Activated T-helper 1 cell treated with anti-CD3 and anti-CD28 coated beads, Interleukin-12 subunit alpha, Interleukin-12 subunit beta, Interleukin-2, Interleukin-4 antibody, amounts not matched to agents 30 ng/mL and 10 ng/mL and 1 ng/mL, durations not matched to agents 14 hours and 24 hours and 36 hours (primary cell): ENCODE results near the gene CPNE2. TPM values are rescaled to one million over a fixed set of nuclear protein-coding genes. Genes with fewer than 3 reads are reported as not detected.
"Not testable (repeated sequence)": the region's sequence is repeated elsewhere in the genome, so short reads cannot be mapped to it uniquely, and the experiment has no call there.

ENCODE experiments used
- DNase-seq: peaks from one replicate; pipeline ENCODE4 v3.0.0; 2021; ENCODE audit warnings: low spot score
- H3K27ac Mint-ChIP-seq: one replicate; pipeline ENCODE4 v1.8.0; 2021; ENCODE audit warnings: mild to moderate bottlenecking, mixed read lengths
- H3K27me3 Mint-ChIP-seq: one replicate; pipeline ENCODE4 v1.8.0; 2022; ENCODE audit warnings: mild to moderate bottlenecking, moderate library complexity, mixed read lengths; ENCODE audit not compliant: insufficient read depth
- H3K36me3 Mint-ChIP-seq: one replicate; pipeline ENCODE4 v1.8.0; 2021; ENCODE audit warnings: low read depth, mixed read lengths
- H3K4me1 Mint-ChIP-seq: one replicate; pipeline ENCODE4 v1.8.0; 2021; ENCODE audit warnings: low read depth, mixed read lengths
- H3K4me3 Mint-ChIP-seq: one replicate; pipeline ENCODE4 v1.8.0; 2021; ENCODE audit warnings: mild to moderate bottlenecking, moderate library complexity, mixed read lengths
- H3K9me3 Mint-ChIP-seq: one replicate; pipeline ENCODE4 v1.8.0; 2021; ENCODE audit warnings: mixed read lengths
- intact Hi-C: fragments of 100-400 bp; cut with micrococcal nuclease; formaldehyde crosslinking; loops from one replicate; pipeline ENCODE4 v1.15.1; 2024
- total RNA-seq: library from RNA; stranded (reverse); gene quantifications from 2 replicates; pipeline ENCODE4 v1.2.3, GENCODE V29; 2022

Gene CPNE2
- total RNA-seq, 1 donor from 2014 or later = 3.7 TPM

GRCh38 chr16:57185945-57186871 is 93.8 kb downstream of the CPNE2 start, which contains the start of the genes PSME3IP1 and RSPRY1:
Gene PSME3IP1, minus strand, starts transcription at chr16:57186039. Its CDS starts 12,185 bp downstream, at chr16:57173854.
Gene RSPRY1, plus strand, starts transcription at chr16:57186329. Its CDS starts 18,330 bp downstream, at chr16:57204659.
- H3K4me3 Mint-ChIP-seq = peak within 1 kb of the TSS; percentile 96
- no peaks in the 10 kb centered on the region for H3K9me3 Mint-ChIP-seq
- H3K36me3 Mint-ChIP-seq = peaks cover 18% of the 10 kb centered on the region
- peaks cover 44% of the 10 kb centered on the region for H3K4me1 Mint-ChIP-seq
- no peaks in the 10 kb centered on the region for H3K27me3 Mint-ChIP-seq
- peak; percentile 99 for DNase-seq
- intact Hi-C loops = loop anchor here (1.0 to 10.0 kb wide), 12 partner anchors 58 to 549 kb away; partner anchors contain the start of genes CCDC102A, CIAPIN1, COQ9 and CPNE2
- H3K27ac Mint-ChIP-seq = peak within 1 kb of the TSS; percentile 98

GRCh38 chr16:57186872-57187854 is 94.8 kb downstream of the CPNE2 start:
- Mint-ChIP-seq H3K36me3 (peaks cover 18% of the 10 kb centered on the region), H3K9me3 (no peaks in the 10 kb centered on the region), H3K4me3 (peak overlapping the region; percentile 96), H3K4me1 (peaks cover 45% of the 10 kb centered on the region), H3K27ac (peak overlapping the region; percentile 98), H3K27me3 (no peaks in the 10 kb centered on the region)
- peak; percentile 17 for DNase-seq
- intact Hi-C loops = loop anchor here (1.0 to 10.0 kb wide), 13 partner anchors 57 to 548 kb away; partner anchors contain the start of genes CCDC102A, CIAPIN1, COQ9 and CPNE2

- Mint-ChIP-seq H3K4me1 (peaks cover 46% of the 10 kb centered on the region), H3K4me3 (peak overlapping the region; percentile 96), H3K36me3 (peaks cover 18% of the 10 kb centered on the region)
- H3K27ac Mint-ChIP-seq, H3K27me3 Mint-ChIP-seq, DNase-seq, H3K9me3 Mint-ChIP-seq: not testable (repeated sequence)
- intact Hi-C loops = loop anchor here (1.0 to 10.0 kb wide), 7 partner anchors 96 to 547 kb away; partner anchors contain the start of genes CCDC102A, CPNE2, KATNB1 and NUP93
Observed at GRCh38 chr16:57187902-57188710, 95.7 kb downstream of the CPNE2 start.

GRCh38 chr16:57188711-57189002 is 96.3 kb downstream of the CPNE2 start:
- H3K4me1 Mint-ChIP-seq = peaks cover 47% of the 10 kb centered on the region
- intact Hi-C loops = loop anchor here (5.0 to 10.0 kb wide), 4 partner anchors 96 to 454 kb away; partner anchors contain the start of genes CCDC102A, CPNE2, NUP93 and POLR2C

GRCh38 chr16:57189527-57189926 is 97.1 kb downstream of the CPNE2 start:
- DNase-seq, H3K27ac Mint-ChIP-seq, H3K9me3 Mint-ChIP-seq, H3K4me3 Mint-ChIP-seq, H3K27me3 Mint-ChIP-seq: not testable (repeated sequence)
- H3K4me1 Mint-ChIP-seq = peaks cover 45% of the 10 kb centered on the region
- peaks cover 17% of the 10 kb centered on the region for H3K36me3 Mint-ChIP-seq
- intact Hi-C loops = loop anchor here (5.0 to 10.0 kb wide), 4 partner anchors 97 to 455 kb away; partner anchors contain the start of genes CCDC102A, CPNE2, NUP93 and POLR2C

More at GRCh38 chr16:57188711-57189002, 96.3 kb downstream of the CPNE2 start:
- peaks cover 20% of the 10 kb centered on the region for H3K36me3 Mint-ChIP-seq
- no peaks in the 10 kb centered on the region for H3K27me3 Mint-ChIP-seq
- no peaks in the 10 kb centered on the region for H3K9me3 Mint-ChIP-seq
- no peak for DNase-seq
- H3K4me3 Mint-ChIP-seq = peak overlapping the region; percentile 48
- no peak overlapping the region for H3K27ac Mint-ChIP-seq

- Mint-ChIP-seq H3K27me3 (no peaks in the 10 kb centered on the region), H3K27ac (no peak overlapping the region), H3K4me1 (peaks cover 42% of the 10 kb centered on the region), H3K9me3 (no peaks in the 10 kb centered on the region), H3K36me3 (peaks cover 17% of the 10 kb centered on the region), H3K4me3 (no peak overlapping the region)
- DNase-seq = no peak
- intact Hi-C loops = no loop called here
Observed at GRCh38 chr16:57190136-57190535, 97.8 kb downstream of the CPNE2 start.

GRCh38 chr16:57191056-57191571 is 98.7 kb downstream of the CPNE2 start:
- intact Hi-C loops = no loop called here
- peaks cover 40% of the 10 kb centered on the region for H3K4me1 Mint-ChIP-seq
- DNase-seq = no peak
- H3K36me3 Mint-ChIP-seq = peaks cover 11% of the 10 kb centered on the region
- H3K9me3 Mint-ChIP-seq = no peaks in the 10 kb centered on the region
- H3K4me3 Mint-ChIP-seq = no peak overlapping the region
- no peaks in the 10 kb centered on the region for H3K27me3 Mint-ChIP-seq
- H3K27ac Mint-ChIP-seq = peak overlapping the region; percentile 12

GRCh38 chr16:57192146-57192545 is 99.8 kb downstream of the CPNE2 start:
- Mint-ChIP-seq H3K9me3 (no peaks in the 10 kb centered on the region), H3K4me1 (peaks cover 40% of the 10 kb centered on the region), H3K36me3 (peaks cover 10% of the 10 kb centered on the region), H3K27ac (no peak overlapping the region), H3K27me3 (no peaks in the 10 kb centered on the region), H3K4me3 (no peak overlapping the region)
- intact Hi-C loops = no loop called here
- DNase-seq = no peak

GRCh38 chr16:57192720-57193486 is 100.5 kb downstream of the CPNE2 start:
- no peak overlapping the region for H3K27ac Mint-ChIP-seq
- H3K4me1 Mint-ChIP-seq = peaks cover 32% of the 10 kb centered on the region
- H3K27me3 Mint-ChIP-seq = no peaks in the 10 kb centered on the region
- H3K36me3 Mint-ChIP-seq = peaks cover 10% of the 10 kb centered on the region
- H3K4me3 Mint-ChIP-seq = no peak overlapping the region
- no peak for DNase-seq
- no peaks in the 10 kb centered on the region for H3K9me3 Mint-ChIP-seq
- intact Hi-C loops = no loop called here

- Mint-ChIP-seq H3K27me3 (no peaks in the 10 kb centered on the region), H3K9me3 (no peaks in the 10 kb centered on the region), H3K4me1 (peaks cover 24% of the 10 kb centered on the region), H3K36me3 (peaks cover 12% of the 10 kb centered on the region), H3K4me3 (no peak overlapping the region), H3K27ac (no peak overlapping the region)
- intact Hi-C loops = no loop called here
- DNase-seq = no peak
Observed at GRCh38 chr16:57194512-57194911, 102.1 kb downstream of the CPNE2 start.

- no peaks in the 10 kb centered on the region for H3K9me3 Mint-ChIP-seq
- no peak overlapping the region for H3K27ac Mint-ChIP-seq
- H3K4me3 Mint-ChIP-seq = no peak overlapping the region
- H3K36me3 Mint-ChIP-seq = peaks cover 9% of the 10 kb centered on the region
- no peaks in the 10 kb centered on the region for H3K27me3 Mint-ChIP-seq
- DNase-seq = no peak
- H3K4me1 Mint-ChIP-seq = peaks cover 19% of the 10 kb centered on the region
- intact Hi-C loops = no loop called here
Observed at GRCh38 chr16:57196286-57196685, 103.9 kb downstream of the CPNE2 start.
